HepG2 (cell line): Measurements from ENCODE around the gene SLC2A13. TPM values are rescaled to one million over a fixed set of nuclear protein-coding genes. Genes with fewer than 3 reads are reported as not detected.

Experiments
- ATAC-seq: fragments of 200-7000 bp; cut with Tn5 transposase; 3 replicates; pipeline ENCODE4 v1.9.1; 2020; ENCODE audit warnings: mild to moderate bottlenecking, moderate library complexity
- BruUV-seq: library from RNA; stranded (reverse); fragments of 400-500 nt; replicated peaks from 2 replicates; lab custom pipeline; 2021; lab: Mats Ljungman, UMichigan
- CTCF ChIA-PET: fragments of 300-600 bp; formaldehyde crosslinking; extraction: SDS; loops from one replicate; lab custom pipeline; 2021; ENCODE audit warnings: low total read pairs, inconsistent platforms, low intra/inter-chr PET ratio; lab: Yijun Ruan, JAX
- POLR2A ChIA-PET: fragments of 350-600 bp; sonication (Branson Sonifier 250); formaldehyde crosslinking; loops from one replicate; lab custom pipeline; 2020; ENCODE audit warnings: antibody characterized with exemption, inconsistent platforms; lab: Yijun Ruan, JAX
- DNase-seq: peaks from one replicate; pipeline ENCODE4 v3.0.0-alpha.2; 2015; ENCODE audit warnings: low spot score
- FAIRE-seq: peaks from 3 replicates; lab custom pipeline; 2011; peaks lifted over from hg19 to GRCh38; lab: Jason Lieb, UNC
- H2AFZ ChIP-seq: one replicate; pipeline ENCODE4 v1.6.1; 2011; ENCODE audit warnings: low read length, inconsistent platforms
- H3K27ac ChIP-seq: fragments of 300-600 bp; 3 replicates; pipeline ENCODE4 v1.8.0; 2011; ENCODE audit warnings: mixed run types, mild to moderate bottlenecking, mixed read lengths, low read length, inconsistent platforms; ENCODE audit not compliant: insufficient read depth; ENCODE audit errors: extremely low read length
- H3K27me3 ChIP-seq, 2 experiments: fragments of 200-600 bp in 1 of 2; 2 replicates in 1 of 2; 3 replicates in 1 of 2; pipeline versions ENCODE4 v1.6.0 to v1.8.0; 2011; ENCODE audit warnings: low read length in 2 of 2, mild to moderate bottlenecking in 2 of 2, moderate library complexity in 2 of 2, inconsistent platforms in 1 of 2; ENCODE audit not compliant: insufficient read depth in 2 of 2, control insufficient read depth in 1 of 2
- H3K36me3 ChIP-seq, 2 experiments: fragments of 200-600 bp in 1 of 2; replicated peaks in 1 of 2; 2 replicates in 1 of 2; 3 replicates in 1 of 2; pipeline versions ENCODE4 v1.5.1 to v1.8.0; 2011; ENCODE audit warnings: low read length in 2 of 2, inconsistent platforms in 1 of 2; ENCODE audit not compliant: insufficient read depth in 2 of 2, control insufficient read depth in 1 of 2
- H3K4me1 ChIP-seq: 2 replicates; pipeline ENCODE4 v1.5.1; 2012; ENCODE audit warnings: low read length, inconsistent platforms; ENCODE audit not compliant: insufficient read depth
- H3K4me2 ChIP-seq: 2 replicates; pipeline ENCODE4 v1.6.0; 2011; ENCODE audit warnings: low read depth, low read length, inconsistent platforms
- H3K4me3 ChIP-seq, 3 experiments: fragments of 200-600 bp in 1 of 3; sonication (generic), shearing (Covaris generic) in 1 of 3; replicated peaks in 1 of 3; 2 replicates each; pipeline ENCODE4 v1.5.1; 2011 to 2016; ENCODE audit warnings: low read length in 3 of 3, inconsistent platforms in 2 of 3, low read depth in 2 of 3, mild to moderate bottlenecking in 2 of 3, control low read depth in 1 of 3, mixed read lengths in 1 of 3; ENCODE audit not compliant: insufficient read depth in 1 of 3
- H3K79me2 ChIP-seq: one replicate; pipeline ENCODE4 v1.6.1; 2011; ENCODE audit warnings: low read length, inconsistent platforms; ENCODE audit not compliant: insufficient read depth
- H3K9ac ChIP-seq: 2 replicates; pipeline ENCODE4 v1.6.0; 2011; ENCODE audit warnings: mild to moderate bottlenecking, low read depth, low read length, inconsistent platforms; ENCODE audit not compliant: insufficient read depth
- H3K9me3 ChIP-seq: 2 replicates; pipeline ENCODE4 v1.5.1; 2012; ENCODE audit warnings: mild to moderate bottlenecking, low read length
- H4K20me1 ChIP-seq: 2 replicates; pipeline ENCODE4 v1.6.0; 2011; ENCODE audit warnings: inconsistent platforms, mild to moderate bottlenecking, low read length, moderate library complexity; ENCODE audit not compliant: insufficient read depth
- DNMT3B ChIP-seq: conservative IDR thresholded peaks from 2 replicates; pipeline ENCODE4 v1.6.1; 2016; ENCODE audit warnings: missing biosample characterization, control low read depth
- IRX3 ChIP-seq: sonication (generic); formaldehyde crosslinking; IDR thresholded peaks from 2 replicates; pipeline ENCODE4 v1.8.1; 2023; ENCODE audit warnings: mild to moderate bottlenecking, low read depth, missing genetic modification reagents, borderline replicate concordance
- NFRKB ChIP-seq: fragments of 450-650 bp; IDR thresholded peaks from 2 replicates; pipeline ENCODE4 v1.6.1; 2017
- NR2C2 ChIP-seq: sonication (generic); formaldehyde crosslinking; IDR thresholded peaks from 2 replicates; pipeline ENCODE4 v1.4.0; 2020; ENCODE audit warnings: missing genetic modification reagents, mild to moderate bottlenecking, moderate library complexity, borderline replicate concordance
- PHF5A ChIP-seq: IDR thresholded peaks from one replicate; pipeline ENCODE4 v1.6.1; 2018; ENCODE audit warnings: low read depth, missing genetic modification reagents; ENCODE audit not compliant: unreplicated experiment
- PITX1 ChIP-seq: sonication (generic); formaldehyde crosslinking; IDR thresholded peaks from 2 replicates; pipeline ENCODE4 v1.5.1; 2020; ENCODE audit warnings: mild to moderate bottlenecking, missing genetic modification reagents
- PREB ChIP-seq: sonication (generic); formaldehyde crosslinking; IDR thresholded peaks from 2 replicates; pipeline ENCODE4 v1.4.0; 2020; ENCODE audit warnings: missing genetic modification reagents
- SP140L ChIP-seq: sonication (generic); formaldehyde crosslinking; IDR thresholded peaks from 2 replicates; pipeline ENCODE4 v1.4.0; 2020; ENCODE audit warnings: missing genetic modification reagents, borderline replicate concordance
- ZBTB49 ChIP-seq: sonication (generic); formaldehyde crosslinking; IDR thresholded peaks from 2 replicates; pipeline ENCODE4 v1.4.0; 2020; ENCODE audit warnings: missing genetic modification reagents, borderline replicate concordance
- ZNF367 ChIP-seq: sonication (generic); formaldehyde crosslinking; IDR thresholded peaks from 2 replicates; pipeline ENCODE4 v1.4.0; 2020; ENCODE audit warnings: missing genetic modification reagents, borderline replicate concordance
- ZNF562 ChIP-seq: sonication (generic); formaldehyde crosslinking; IDR thresholded peaks from 2 replicates; pipeline ENCODE4 v1.8.0; 2022; ENCODE audit warnings: missing genetic modification reagents, borderline replicate concordance
- ZNF619 ChIP-seq: sonication (generic); formaldehyde crosslinking; IDR thresholded peaks from 2 replicates; pipeline ENCODE4 v1.4.0; 2020; ENCODE audit warnings: mild to moderate bottlenecking, missing genetic modification reagents
- ZNF629 ChIP-seq: sonication (generic); formaldehyde crosslinking; conservative IDR thresholded peaks from 2 replicates; pipeline ENCODE4 v1.5.0; 2020; ENCODE audit warnings: missing genetic modification reagents
- ZNF784 ChIP-seq: sonication (generic); formaldehyde crosslinking; IDR thresholded peaks from 2 replicates; pipeline ENCODE4 v1.5.1; 2020; ENCODE audit warnings: missing genetic modification reagents, mild to moderate bottlenecking, borderline replicate concordance
- WGBS: methylation state at CpG from one replicate; pipeline ENCODE4 v1.1.6; 2017; ENCODE audit warnings: low lambda C conversion rate; 5-methylcytosine and 5-hydroxymethylcytosine counted together
- in situ Hi-C: cut with HindIII; loops from 2 replicates; pipeline ENCODE4 v1.10.0; 2017; ENCODE audit warnings: low pct_unique_long_range_greater_than_20kb; ENCODE audit not compliant: extremely low pct_ligation_motif_present
- intact Hi-C: fragments of 100-400 bp; cut with micrococcal nuclease; formaldehyde crosslinking; loops from one replicate; pipeline ENCODE4 v1.10.0; 2022; ENCODE audit not compliant: unreplicated experiment
- polyA plus RNA-seq, 8 experiments: library from polyadenylated mRNA; depleted of rRNA in 3 of 8; stranded (reverse) in 7 of 8; unstranded in 1 of 8; fragments of >200 nt; fragmentation: Illumina TruSeq in 4 of 8; extraction: Trizol in 4 of 8; gene quantifications; 2 replicates each; pipeline versions ENCODE4 v1.2.1 to v1.2.3, GENCODE V29; 2011 to 2016; ENCODE audit warnings: low read depth in 4 of 8, missing spikeins in 1 of 8, mixed read lengths in 1 of 8; ENCODE audit not compliant: insufficient read depth in 1 of 8
- total RNA-seq, 5 experiments: library from RNA; depleted of rRNA; stranded (reverse); fragments of >200 nt; fragmentation: Illumina TruSeq; extraction: Trizol; gene quantifications; 2 replicates each; pipeline ENCODE4 v1.2.3, GENCODE V29; 2016; ENCODE audit warnings: low read depth in 1 of 5

SLC2A13 gene
- total and polyA plus RNA-seq, 2 of the 13 experiments (the other 11 are each of a cell fraction or from before 2014, with no cell fraction given): 5.5 to 6.0 TPM

- intact Hi-C loops (no loop called here), in situ Hi-C loops (no loop called here)
- ATAC-seq (no peak), FAIRE-seq (no peak), DNase-seq (no peak)
- Histone ChIP-seq H3K4me1 (no peaks in the 10 kb centered on the region), H4K20me1 (no peaks in the 10 kb centered on the region), H2AFZ (no peak overlapping the region), H3K79me2 (no peaks in the 10 kb centered on the region), H3K4me3 (no peak overlapping the region), H3K4me2 (no peak overlapping the region), H3K9me3 (peaks cover 6% of the 10 kb centered on the region; the same call in 1 of the 2 replicates), H3K27me3 (no peaks in the 10 kb centered on the region), H3K27ac (no peak overlapping the region), H3K36me3 (no peaks in the 10 kb centered on the region), H3K9ac (no peak overlapping the region)
- WGBS: 83% methylated on average over 1 of the region's 1 CpG
- TF ChIP-seq ZNF562 (CRISPR knock-in tag) (no peak), ZNF784 (CRISPR knock-in tag) (no peak), ZNF367 (CRISPR knock-in tag) (no peak), PITX1 (CRISPR knock-in tag) (no peak), ZBTB49 (CRISPR knock-in tag) (no peak), SP140L (CRISPR knock-in tag) (no peak), PREB (CRISPR knock-in tag) (no peak), ZNF629 (CRISPR knock-in tag) (no peak), DNMT3B (CRISPR knock-in tag) (no peak), NR2C2 (CRISPR knock-in tag) (no peak), ZNF619 (no peak), NFRKB (no peak), IRX3 (no peak), PHF5A (no peak)
- ChIA-PET POLR2A (no interaction called here), CTCF (no interaction called here)
- BruUV-seq: no TSS peak
Measured at GRCh38 chr12:39873065-39873464, 232.8 kb downstream of the SLC2A13 start.
